Bronchial epithelial cell (primary cell): ENCODE results near the gene CCDC12. TPM values are rescaled to one million over a fixed set of nuclear protein-coding genes. Genes with fewer than 3 reads are reported as not detected.

Source experiments
- DNase-seq: peaks from one replicate; pipeline ENCODE4 v3.0.0-alpha.2; 2010; ENCODE audit warnings: low read depth
- FAIRE-seq: peaks from 2 replicates; lab custom pipeline; 2011; peaks lifted over from hg19 to GRCh38; lab: Jason Lieb, UNC
- H3K27me3 ChIP-seq: 2 replicates; pipeline ENCODE4 v1.5.1; 2011; ENCODE audit warnings: low read length; ENCODE audit not compliant: control insufficient read depth, insufficient read depth
- H3K36me3 ChIP-seq: 2 replicates; pipeline ENCODE4 v1.5.1; 2011; ENCODE audit warnings: low read length; ENCODE audit not compliant: control insufficient read depth, insufficient read depth
- H3K4me3 ChIP-seq: 2 replicates; pipeline ENCODE4 v1.5.1; 2011; ENCODE audit warnings: mild to moderate bottlenecking, low read depth, low read length, control low read depth
- total RNA-seq: library from RNA; depleted of rRNA; stranded (reverse); fragments of >200 nt; gene quantifications from 2 replicates; pipeline ENCODE4 v1.2.1, GENCODE V29; 2014
- TF ChIP-seq, protein P1 (sequence below): IDR thresholded peaks from 2 replicates; pipeline ENCODE4 v1.5.1; 2011; ENCODE audit warnings: mild to moderate bottlenecking, moderate library complexity, low read length, control low read depth, inconsistent platforms; ENCODE audit not compliant: insufficient read depth, severe bottlenecking

Gene CCDC12
- total RNA-seq, 1 donor from 2014 or later = 39.2 TPM

DNA sequence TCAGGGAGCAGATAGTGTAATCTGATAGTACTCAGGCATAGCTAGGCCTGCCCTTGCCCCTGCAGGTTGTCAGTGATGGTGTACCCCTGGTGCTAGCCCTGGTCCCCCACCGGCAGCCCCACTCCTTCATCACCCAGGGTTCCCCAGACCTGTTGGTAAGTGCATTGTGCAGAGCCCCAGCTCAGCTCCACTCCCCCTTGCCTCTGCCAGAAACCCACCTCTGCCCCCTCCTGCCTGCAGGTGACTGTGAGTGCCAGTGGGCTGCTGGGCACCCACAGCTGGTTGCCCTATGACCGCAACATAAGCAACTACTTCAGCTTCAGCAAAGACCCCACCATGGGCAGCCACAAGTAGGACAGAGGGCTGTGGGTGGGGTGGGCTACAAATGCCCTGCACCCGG is 30.5 kb upstream of the CCDC12 start:
- FAIRE-seq = no peak
- Histone ChIP-seq H3K4me3 (no peak overlapping the region), H3K36me3 (peaks cover 44% of the 10 kb centered on the region), H3K27me3 (no peaks in the 10 kb centered on the region)
- TF ChIP-seq, protein P1, sequence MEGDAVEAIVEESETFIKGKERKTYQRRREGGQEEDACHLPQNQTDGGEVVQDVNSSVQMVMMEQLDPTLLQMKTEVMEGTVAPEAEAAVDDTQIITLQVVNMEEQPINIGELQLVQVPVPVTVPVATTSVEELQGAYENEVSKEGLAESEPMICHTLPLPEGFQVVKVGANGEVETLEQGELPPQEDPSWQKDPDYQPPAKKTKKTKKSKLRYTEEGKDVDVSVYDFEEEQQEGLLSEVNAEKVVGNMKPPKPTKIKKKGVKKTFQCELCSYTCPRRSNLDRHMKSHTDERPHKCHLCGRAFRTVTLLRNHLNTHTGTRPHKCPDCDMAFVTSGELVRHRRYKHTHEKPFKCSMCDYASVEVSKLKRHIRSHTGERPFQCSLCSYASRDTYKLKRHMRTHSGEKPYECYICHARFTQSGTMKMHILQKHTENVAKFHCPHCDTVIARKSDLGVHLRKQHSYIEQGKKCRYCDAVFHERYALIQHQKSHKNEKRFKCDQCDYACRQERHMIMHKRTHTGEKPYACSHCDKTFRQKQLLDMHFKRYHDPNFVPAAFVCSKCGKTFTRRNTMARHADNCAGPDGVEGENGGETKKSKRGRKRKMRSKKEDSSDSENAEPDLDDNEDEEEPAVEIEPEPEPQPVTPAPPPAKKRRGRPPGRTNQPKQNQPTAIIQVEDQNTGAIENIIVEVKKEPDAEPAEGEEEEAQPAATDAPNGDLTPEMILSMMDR = no peak
- no peak for DNase-seq

DNA sequence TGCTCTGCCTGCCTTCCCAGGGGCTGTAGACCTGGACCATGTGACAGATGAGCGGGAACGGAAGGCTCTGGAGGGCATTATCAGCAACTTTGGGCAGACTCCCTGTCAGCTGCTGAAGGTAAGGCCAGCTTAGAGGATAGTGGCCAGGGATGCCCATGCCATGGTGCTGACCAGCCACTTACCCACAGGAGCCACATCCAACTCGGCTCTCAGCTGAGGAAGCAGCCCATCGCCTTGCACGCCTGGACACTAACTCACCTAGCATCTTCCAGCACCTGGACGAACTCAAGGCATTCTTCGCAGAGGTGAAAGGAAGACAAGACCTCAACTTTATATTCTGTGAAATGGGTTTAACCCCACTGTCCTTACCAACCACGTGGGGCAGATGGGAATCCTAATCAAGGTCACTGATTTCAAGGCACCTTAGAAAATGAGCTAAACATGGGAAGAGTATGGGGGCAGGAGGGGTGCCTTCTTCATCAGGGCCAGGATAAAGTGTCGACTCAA is 29.7 kb upstream of the CCDC12 start:
- TF ChIP-seq, protein P1 = no peak
- H3K27me3 ChIP-seq = no peaks in the 10 kb centered on the region
- peaks cover 52% of the 10 kb centered on the region for H3K36me3 ChIP-seq

DNA sequence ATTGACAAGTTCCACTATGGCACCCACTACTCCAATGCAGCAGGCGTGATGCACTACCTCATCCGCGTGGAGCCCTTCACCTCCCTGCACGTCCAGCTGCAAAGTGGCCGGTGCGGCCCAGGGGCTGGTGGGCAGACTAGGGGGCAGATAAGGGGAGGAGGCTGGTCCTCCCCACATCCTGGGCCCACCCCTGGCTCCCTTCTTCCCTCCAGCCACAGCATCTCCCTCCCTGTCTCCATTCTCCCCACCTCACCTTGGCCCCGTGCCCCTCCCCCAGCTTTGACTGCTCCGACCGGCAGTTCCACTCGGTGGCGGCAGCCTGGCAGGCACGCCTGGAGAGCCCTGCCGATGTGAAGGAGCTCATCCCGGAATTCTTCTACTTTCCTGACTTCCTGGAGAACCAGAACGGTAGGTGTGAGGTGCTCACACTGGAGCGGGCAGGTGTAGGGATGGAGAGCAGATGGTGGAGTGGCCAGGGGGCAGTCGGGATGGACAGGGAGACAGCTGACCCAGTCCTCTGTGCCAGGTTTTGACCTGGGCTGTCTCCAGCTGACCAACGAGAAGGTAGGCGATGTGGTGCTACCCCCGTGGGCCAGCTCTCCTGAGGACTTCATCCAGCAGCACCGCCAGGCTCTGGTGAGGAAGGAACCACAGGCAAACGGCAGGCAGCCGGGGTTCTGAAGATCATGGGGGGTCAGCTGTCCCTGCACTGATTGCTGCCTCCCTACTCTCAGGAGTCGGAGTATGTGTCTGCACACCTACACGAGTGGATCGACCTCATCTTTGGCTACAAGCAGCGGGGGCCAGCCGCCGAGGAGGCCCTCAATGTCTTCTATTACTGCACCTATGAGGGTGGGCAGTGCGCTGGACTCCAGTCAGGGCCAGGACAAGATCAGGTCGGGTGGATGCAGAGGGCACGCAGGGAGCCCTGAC is 28.9 kb upstream of the CCDC12 start:
- FAIRE-seq (no peak), DNase-seq (no peak)
- Histone ChIP-seq H3K4me3 (no peak overlapping the region), H3K36me3 (peaks cover 59% of the 10 kb centered on the region), H3K27me3 (no peaks in the 10 kb centered on the region)
- TF ChIP-seq, protein P1 = no peak

More for the DNA sequence above, 29.7 kb upstream of the CCDC12 start:
- no peak overlapping the region for H3K4me3 ChIP-seq
- DNase-seq (no peak), FAIRE-seq (peak; percentile 62)

- TF ChIP-seq, protein P1 = no peak
- Histone ChIP-seq H3K36me3 (peaks cover 67% of the 10 kb centered on the region), H3K27me3 (no peaks in the 10 kb centered on the region), H3K4me3 (no peak overlapping the region)
- FAIRE-seq = no peak
- no peak for DNase-seq
Measured at GRCh38 chr3:47004369-47005211, 28.0 kb upstream of the CCDC12 start.

DNA sequence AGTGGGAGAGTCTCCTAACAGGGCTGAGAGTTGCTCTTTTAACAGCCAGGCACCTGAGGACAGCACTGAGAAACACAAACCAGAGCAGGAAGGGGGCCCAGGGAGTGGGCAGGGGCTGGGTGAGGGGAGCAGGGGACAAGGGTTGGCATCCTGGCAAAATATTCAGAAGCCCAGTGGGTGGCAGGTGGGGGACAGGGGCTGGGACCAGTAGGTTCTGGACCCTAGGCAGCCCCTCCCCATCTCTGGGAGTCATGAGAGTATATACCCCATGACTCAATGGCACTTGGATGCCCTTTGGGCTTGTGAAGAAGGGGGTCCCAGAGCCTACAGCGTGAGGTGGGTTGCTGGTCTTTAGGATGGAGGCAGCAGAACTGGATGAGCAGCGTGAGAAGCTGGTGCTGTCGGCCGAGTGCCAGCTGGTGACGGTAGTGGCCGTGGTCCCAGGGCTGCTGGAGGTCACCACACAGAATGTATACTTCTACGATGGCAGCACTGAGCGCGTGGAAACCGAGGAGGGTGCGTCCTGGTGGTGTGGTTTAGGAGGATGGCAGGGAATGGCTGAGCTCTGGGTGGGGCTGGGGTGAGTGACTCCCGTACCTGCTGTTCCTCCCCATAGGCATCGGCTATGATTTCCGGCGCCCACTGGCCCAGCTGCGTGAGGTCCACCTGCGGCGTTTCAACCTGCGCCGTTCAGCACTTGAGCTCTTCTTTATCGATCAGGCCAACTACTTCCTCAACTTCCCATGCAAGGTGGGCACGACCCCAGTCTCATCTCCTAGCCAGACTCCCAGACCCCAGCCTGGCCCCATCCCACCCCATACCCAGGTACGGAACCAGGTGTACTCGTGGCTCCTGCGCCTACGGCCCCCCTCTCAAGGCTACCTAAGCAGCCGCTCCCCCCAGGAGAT is 27.2 kb upstream of the CCDC12 start:
- TF ChIP-seq, protein P1 = no peak
- FAIRE-seq (no peak), DNase-seq (no peak)
- Histone ChIP-seq H3K4me3 (no peak overlapping the region), H3K27me3 (no peaks in the 10 kb centered on the region), H3K36me3 (peaks cover 75% of the 10 kb centered on the region)
